Measurements from ENCODE around the gene REXO1. TPM values are rescaled to one million over a fixed set of nuclear protein-coding genes. Genes with fewer than 3 reads are reported as not detected.

Gene REXO1
- total and polyA plus RNA-seq, 9 of the 15 experiments (the other 6 are each of a cell fraction or from before 2014, with no cell fraction given): 0.04 to 63.3 (median 15.8) TPM

DNA sequence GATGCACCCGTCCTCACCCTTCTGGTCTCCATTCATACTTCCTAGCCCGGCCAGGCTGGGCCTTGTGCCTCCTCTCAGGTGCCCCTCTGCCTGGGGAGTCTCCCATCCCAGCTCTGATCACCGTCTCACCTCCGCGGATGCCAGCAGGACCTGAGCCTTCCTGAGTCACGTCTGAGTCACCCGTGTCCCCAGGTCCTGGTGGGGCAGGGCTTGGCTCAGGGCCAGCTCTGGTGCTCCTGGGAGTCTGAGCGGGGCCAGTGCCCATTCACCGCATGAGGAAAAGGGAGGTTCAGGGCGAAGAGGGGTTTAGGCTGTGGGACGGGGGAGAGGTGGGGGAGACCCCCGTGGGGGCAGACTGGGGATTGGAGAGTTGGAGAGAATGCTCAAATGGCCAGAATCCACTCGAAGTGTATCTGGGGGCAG lies 36.8 kb downstream of the REXO1 start (continued):
- TF ChIP-seq TFAP4 (CRISPR knock-in tag; IDR thresholded peaks at IDR 0.05; ENCODE audit: borderline replicate concordance) (no peak), FOSL1 (tag; conservative IDR thresholded peaks at IDR 0.05) (peak; percentile 93), SMARCE1 (IDR thresholded peaks at IDR 0.05) (peak; percentile 85), ZFP36 (IDR thresholded peaks at IDR 0.05; ENCODE audit: low read depth, low read length, partially characterized antibody) (no peak), CBX2 (IDR thresholded peaks at IDR 0.05; ENCODE audit: insufficient read depth, low read length, poor library complexity, severe bottlenecking) (no peak), ZNF561 (CRISPR knock-in tag; conservative IDR thresholded peaks at IDR 0.05) (no peak), SMC3 (conservative IDR thresholded peaks at IDR 0.05; ENCODE audit: insufficient read depth, low read depth, low read length) (no peak), HDAC2 (IDR thresholded peaks at IDR 0.05) (no peak), ZNF318 (IDR thresholded peaks at IDR 0.05; ENCODE audit: borderline replicate concordance in 1 of 2, low read depth in 1 of 2) (no peak), ZEB2 (IDR thresholded peaks at IDR 0.05) (peak; percentile 87), HSF4 (CRISPR knock-in tag; IDR thresholded peaks at IDR 0.05; ENCODE audit: borderline replicate concordance) (no peak), UBTF (IDR thresholded peaks at IDR 0.05; ENCODE audit: borderline replicate concordance in 1 of 2, low read depth in 2 of 2, low read length in 2 of 2) (no peak), HNRNPL (IDR thresholded peaks at IDR 0.05; ENCODE audit: low read depth, low read length) (0 out of 2 replicates have a peak, but pooled peaks have one; percentile 35)
- TF ChIP-seq, protein P1, sequence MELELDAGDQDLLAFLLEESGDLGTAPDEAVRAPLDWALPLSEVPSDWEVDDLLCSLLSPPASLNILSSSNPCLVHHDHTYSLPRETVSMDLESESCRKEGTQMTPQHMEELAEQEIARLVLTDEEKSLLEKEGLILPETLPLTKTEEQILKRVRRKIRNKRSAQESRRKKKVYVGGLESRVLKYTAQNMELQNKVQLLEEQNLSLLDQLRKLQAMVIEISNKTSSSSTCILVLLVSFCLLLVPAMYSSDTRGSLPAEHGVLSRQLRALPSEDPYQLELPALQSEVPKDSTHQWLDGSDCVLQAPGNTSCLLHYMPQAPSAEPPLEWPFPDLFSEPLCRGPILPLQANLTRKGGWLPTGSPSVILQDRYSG (tag; conservative IDR thresholded peaks at IDR 0.05; ENCODE audit: low read depth): no peak

Measured in K562 (cell line).